ENCODE data around the gene TSEN54.
A peak's percentile ranks its signal among the peaks of the same experiment; 100 is the strongest.

The TSEN54 gene

DNA sequence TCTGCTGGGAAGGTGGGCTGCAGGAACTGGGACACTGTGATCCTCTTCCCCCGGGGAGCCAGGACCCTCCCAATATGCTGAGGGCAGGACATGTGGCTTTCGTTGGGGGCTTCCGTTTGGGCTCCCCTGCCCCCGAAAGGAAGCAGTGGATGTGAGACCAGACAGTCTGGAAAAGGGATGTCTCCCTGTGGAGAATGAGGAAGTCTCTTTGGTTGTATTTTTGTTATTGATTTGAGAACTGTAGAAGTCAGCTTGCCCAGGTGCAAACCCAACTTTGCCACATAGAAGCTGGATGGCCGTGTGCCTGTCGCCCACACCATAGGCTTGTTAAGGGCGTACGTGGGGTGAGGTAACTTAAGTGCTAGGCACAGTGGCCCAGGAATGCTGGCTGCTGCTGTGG lies 27.9 kb downstream of the TSEN54 start:
- DNase-seq (ENCODE audit: low spot score), result no peak

DNA sequence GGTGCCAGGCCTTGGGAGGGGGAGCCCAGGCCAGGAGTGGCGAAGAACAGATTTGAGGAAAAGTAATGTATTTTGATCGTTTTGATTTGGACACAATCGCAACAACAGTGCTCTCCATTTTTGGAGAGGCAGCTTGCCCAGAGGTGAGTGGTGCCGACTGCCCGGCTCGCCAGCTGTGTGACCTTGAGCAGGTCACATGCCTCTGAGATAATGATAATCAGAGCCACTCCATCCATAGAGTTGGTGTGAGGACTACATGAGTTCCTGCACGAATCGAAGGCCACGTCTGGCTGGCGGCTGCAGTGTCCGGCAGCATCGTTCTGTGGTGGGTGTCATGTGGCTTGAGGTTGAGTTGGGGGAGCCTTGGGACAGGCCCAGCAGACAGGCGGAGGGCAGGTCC lies 29.9 kb downstream of the TSEN54 start:
- no peak for DNase-seq (ENCODE audit: low spot score)

DNA sequence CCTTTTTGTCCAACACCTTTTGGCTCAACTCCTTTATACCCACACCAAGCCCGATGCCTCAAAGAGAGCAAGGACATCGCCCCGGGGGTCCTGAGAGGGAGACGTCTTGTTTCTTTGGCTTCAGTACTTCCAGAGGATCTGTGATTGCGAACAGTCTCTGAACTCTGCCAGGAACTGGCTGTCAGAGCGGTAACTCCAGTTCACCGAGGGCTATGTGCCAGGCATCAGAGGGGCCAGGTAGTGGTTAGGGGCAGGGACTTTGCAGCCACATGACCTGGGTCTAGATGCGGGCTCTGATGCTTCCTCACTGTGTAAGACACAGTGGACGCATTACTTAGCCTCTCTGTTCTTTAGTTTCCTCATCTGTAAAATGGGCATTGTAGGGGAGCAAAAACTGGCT lies 30.8 kb downstream of the TSEN54 start:
- DNase-seq (ENCODE audit: low spot score), result no peak

DNA sequence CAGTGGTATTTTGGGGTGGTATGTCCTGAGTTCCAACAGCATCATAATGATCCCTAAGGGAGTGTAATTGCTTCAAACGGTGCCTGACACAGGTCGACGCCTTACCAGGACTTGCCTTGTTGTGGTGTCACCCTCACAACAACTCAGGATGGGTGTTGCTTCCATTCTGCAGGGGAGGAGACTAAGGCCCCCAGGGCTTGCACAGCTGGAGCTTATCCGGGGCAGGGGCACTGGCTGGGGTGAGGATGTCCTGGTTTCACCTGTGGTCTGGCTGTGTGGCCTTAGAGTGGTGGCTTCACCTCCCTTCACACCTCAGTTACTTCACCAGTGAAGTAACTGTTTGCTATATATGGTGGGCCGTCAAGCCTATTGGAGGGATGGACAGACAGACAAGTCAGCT lies 32.5 kb downstream of the TSEN54 start:
- DNase-seq (ENCODE audit: low spot score), result no peak

DNA sequence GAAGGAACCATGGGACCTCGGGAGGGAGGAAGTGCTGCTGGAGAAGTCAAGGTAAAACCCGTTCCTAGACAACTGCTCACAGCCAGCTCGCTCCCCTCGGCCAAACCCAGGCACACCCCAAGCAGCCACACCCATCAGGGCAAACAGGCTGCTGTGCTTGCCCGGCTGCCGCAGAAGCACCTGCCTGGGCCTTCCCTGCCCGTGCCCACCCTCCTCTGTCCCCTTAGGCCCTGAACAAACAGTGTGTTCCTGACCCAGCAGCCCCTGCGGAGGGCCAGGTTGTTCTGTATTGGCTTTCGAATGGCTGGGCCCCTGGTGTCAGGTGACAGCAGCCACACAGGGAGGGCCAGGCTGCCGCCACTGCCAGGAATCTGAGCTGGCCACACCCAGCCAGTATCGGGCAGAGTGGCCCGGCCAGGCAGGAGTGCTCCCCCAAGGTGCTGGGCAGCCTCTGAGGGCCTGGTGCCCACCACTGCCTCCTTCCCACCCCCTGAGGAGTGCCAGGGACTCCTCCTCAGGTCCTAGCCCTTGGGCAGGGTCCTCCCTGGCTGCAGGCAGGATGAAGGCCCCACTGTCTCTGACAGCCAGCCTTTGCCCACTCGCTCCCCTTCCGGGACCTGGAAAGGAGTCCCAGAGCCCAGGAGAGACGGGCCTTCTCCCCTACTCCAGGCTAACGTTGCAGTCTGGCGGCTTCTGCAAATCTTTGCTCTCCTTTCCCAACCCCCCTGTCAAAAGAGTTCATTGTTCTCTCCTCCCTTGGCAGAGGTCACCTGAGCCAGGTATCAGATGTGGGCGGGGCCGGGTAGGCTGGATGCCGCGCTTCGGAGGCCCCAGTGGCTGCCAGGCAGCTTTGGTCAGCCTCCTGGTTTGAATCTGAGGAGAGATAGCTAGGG lies 33.2 kb downstream of the TSEN54 start:
- DNase-seq (ENCODE audit: low spot score), result peak; percentile 95

DNA sequence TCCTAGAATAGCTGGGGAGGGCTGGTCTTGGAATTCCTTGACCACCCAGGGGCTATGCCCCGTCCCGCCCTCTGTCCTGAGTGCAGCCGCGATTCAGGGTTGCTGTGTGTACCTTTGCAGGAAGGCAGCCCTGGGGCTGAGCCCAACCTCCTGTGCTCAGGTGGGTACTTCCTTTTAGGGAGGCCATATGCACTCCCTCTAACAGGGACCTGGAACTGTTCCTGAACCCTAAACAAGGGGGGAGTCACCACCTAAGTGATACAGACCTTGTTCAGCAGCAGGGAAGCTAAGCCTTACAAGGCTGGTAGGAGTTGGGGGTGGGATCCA lies 33.8 kb downstream of the TSEN54 start:
- no peak for DNase-seq (ENCODE audit: low spot score)

DNA sequence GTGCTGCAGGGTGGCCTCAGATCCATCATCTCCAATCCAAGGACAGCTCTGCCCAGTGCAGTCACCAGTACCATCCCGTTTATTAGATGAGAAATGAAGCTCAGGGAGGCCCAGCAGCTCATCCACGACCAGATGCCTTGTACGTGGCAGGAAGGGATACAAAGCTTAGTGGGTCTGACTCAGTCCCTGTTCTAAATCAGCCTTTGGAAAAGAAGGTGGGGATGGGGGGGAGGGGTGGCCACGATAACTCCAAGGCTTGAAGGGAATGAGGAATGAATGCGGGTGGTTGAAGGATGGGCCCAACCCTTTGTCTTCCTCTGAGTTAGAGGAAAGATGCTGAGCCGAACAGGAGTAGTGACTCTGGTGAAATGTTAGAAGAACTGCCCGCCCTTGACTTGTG lies 34.9 kb downstream of the TSEN54 start:
- no peak for DNase-seq (ENCODE audit: low spot score)

DNA sequence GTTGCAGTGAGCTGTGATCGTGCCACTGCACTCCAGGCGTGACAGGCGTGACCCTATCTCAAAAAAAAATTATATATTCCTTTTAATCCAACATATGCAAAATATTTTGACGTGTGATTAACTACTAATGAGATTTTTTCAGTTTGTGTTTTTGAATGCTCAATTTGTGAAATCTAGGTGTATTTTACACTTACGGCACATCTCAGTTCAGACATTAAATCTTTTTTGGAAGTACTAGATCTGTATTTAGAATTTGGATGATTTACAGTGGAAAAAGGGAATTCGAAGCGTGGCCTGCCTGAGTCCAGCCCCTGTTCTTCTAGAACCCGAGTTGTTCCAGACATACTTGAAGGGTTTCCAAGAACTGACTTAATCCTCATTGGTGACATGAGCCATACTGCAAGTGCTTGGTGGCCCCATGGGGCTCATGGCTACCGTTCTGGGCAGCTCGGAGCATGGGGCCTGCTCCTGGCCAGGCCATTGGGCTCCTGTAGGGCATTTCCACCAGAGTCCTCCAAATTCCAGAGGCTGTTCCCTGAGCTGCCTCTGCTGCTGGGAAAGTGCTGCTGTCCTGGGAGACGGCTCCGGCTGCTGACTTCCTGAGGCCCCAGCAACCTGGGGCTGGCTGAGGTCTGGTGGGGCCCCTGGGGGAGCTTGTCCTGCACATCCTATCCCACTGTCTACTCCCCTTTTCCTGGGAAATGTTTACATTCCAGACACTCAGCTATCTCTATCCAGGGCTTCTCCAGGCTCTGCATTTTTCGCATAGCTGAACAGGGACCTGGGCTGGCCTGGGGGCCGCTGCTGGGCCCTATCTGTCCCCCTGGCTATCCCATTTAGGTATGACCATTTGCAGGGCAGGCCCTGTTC lies 36.3 kb downstream of the TSEN54 start:
- DNase-seq (ENCODE audit: low spot score), result peak; percentile 61

DNA sequence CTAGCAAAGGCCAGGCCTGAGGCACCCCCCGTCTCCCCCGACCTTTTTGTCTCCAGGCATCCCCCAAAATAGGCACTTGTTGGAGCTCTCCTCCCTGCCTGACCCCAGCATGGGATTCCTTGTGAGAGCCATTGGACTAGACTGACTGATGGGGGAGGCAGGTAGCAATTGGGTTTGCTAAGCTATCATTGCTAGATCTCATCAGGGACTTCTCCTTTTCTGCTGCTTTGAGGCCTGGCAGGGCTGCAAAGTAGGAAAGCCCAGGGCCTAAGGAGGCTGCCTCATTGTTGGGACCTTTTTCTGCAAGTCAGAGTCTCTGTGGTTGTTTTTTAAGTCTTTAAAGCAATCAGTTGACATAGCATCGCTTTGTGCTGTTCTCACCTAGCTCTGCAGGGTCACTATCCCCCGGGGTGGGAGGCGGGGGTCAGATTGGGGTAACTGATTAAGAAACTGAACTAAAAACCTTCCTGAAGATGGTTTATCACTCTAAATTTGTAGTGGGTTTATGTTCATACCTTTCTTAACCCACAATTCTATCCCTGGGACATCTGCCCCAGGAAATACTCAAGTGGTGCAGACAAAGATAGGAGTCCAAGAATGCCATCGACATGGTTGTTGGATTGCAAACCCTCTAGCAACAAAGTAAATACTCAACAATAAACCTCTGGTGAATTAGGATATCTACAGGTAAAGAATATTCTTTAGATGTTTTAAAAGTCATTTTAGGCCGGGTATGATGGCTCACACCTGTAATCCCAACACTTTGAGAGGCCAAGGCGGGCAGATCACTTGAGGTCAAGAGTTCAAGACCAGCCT lies 37.2 kb downstream of the TSEN54 start:
- no peak for DNase-seq (ENCODE audit: low spot score)

DNA sequence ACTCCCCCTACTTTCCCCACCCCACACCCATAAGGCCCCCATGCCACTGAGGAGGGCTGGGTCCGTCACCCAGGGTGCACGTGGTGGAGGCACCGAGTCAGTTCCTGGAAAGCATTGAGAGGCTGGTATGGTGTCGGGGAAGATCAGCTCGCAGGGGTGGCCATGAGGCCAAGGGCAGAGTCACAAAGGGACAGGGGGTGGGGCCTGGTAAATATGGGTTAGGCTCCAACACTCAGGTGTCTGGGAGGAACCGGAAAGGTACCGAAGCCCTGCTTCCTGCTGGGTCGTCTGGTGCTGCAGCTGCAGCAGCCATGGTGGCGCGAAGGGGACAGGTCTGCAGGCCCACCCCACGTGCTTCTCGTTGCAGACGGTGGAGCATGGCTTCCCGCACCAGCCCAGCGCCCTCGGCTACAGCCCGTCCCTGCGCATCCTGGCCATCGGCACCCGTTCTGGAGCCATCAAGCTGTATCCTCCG lies 39.4 kb downstream of the TSEN54 start:
- no peak for DNase-seq (ENCODE audit: low spot score)

DNA sequence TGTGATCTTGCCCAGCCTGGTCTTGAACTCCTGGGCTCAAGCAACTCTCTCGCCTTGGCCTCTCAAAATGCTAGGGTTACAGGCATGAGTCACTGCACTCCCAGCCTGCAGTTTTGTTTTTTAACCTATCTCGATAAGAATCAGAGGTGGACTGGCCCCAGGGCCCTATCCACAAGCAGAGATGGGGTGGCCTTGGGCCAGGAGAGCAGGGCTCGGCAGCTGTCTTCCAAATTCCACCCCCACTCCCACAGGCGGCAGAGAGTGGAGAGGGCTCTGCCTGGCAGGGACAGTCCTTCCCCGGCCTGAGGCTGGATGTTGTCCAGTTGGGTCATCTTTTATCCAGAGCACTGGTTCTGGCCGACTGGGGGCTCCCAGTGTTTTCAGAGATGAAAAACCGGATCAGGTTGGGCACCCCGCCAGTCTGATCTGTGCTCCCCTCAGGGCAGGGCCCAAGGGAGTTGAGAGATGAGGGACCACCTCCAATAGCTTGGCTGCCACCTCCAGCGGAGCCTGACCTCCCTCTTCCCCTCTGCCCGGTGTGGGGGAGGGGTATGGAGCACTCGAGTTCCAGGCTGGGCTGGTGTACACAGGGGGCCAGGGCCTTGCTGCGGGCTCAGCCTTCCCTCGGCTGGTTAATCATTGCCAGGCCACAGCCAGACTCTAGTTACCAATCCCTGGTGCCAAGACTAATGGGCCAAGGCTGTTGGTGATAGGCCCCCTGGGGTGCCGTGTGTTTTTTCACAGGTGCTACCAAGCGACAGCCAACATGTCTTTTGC lies 40.9 kb downstream of the TSEN54 start:
- DNase-seq (ENCODE audit: low spot score), result peak; percentile 99

DNA sequence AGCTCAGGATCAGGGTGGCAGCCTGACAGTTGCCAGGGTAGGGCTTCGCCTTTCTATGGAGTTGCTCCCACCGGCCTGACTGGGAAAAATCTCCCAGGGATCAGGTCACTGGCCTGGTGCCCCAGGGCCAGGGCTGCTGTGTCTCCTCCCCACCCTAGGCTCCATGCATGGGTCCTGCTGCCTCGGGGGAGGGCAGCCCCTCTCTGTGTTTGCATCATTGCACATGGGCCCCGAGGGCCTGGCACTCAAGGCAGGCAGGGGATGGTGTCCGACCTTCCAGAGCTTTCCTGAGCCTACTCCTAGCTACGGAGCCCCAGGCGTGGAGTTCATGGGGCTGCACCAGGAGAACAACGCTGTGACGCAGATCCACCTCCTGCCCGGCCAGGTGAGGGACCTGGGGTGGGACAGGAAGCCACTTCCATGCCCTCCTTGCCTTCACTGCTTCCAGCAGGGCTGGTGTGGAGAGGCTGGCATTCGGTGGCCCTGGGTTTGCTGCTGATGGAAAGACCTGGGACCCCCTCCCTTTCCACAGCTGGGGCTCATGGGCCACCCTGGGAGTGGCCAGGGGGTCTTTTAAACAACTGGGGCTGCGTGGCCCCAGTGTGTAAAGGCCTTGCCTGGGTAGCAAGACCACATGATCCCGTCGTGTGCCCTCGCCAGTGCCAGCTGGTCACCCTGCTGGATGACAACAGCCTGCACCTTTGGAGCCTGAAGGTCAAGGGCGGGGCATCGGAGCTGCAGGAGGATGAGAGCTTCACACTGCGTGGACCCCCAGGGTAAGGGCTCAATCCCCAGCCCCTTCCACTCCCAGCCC lies 41.7 kb downstream of the TSEN54 start:
- no peak for DNase-seq (ENCODE audit: low spot score)

DNA sequence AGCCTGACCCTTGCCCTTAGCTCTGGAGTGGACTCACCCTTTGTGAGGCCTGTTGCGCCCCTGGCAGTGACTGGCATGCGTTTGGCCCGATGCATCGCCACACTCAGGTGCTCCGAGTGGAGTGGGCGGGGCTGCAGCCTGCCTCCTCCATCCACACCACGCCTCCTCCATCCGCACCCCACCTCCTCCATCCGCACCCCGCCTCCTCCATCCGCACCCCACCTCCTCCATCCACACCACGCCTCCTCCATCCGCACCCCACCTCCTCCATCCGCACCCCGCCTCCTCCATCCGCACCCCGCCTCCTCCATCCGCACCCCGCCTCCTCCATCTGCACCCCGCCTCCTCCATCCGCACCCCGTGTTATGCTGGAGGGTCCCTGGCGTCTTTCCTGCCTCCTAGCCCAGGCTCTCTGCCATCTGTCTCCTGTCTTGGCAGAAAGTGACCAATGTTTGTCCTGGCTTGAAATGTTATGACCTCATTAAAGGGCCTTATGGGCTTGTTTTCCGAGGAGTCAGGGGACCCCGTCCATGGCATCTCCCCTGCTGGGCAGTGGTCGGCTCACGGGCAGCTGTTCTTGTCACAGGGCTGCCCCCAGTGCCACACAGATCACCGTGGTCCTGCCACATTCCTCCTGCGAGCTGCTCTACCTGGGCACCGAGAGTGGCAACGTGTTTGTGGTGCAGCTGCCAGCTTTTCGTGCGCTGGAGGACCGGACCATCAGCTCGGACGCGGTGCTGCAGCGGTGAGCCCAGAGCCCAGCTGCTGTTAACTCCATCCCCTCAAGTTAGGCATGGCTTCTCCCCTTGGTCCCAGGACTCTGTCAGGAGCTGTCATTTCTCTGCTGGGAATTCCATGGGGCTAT lies 42.6 kb downstream of the TSEN54 start:
- DNase-seq (ENCODE audit: low spot score), result no peak

DNA sequence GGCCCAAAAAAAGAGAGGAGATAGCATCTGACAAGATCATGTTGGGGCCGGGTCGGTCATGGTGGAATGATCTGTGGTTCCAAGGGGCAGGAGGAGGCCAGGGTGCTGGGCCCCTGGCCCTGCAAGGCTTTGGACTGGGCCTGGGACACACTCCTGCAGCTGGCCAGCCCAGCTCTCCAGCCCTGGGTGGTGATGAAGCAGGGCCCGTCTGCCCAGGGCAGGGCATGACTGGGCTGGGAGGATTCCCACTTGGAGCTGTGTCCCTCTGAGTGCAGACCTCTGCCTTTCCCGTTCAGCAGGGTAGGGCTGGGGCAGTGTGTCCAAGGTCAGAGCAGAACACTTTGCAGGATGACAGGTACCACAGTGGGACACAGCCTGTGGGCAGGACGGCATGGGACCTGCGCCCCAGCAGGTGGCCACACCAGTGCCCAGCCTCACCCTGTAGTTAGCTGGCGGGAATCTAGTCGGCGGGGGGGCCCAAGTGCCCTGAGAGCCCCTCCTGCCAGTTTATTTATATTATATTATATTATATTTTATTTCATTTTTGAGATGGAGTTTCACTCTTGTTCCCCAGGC lies 43.7 kb downstream of the TSEN54 start:
- no peak for DNase-seq (ENCODE audit: low spot score)

DNA sequence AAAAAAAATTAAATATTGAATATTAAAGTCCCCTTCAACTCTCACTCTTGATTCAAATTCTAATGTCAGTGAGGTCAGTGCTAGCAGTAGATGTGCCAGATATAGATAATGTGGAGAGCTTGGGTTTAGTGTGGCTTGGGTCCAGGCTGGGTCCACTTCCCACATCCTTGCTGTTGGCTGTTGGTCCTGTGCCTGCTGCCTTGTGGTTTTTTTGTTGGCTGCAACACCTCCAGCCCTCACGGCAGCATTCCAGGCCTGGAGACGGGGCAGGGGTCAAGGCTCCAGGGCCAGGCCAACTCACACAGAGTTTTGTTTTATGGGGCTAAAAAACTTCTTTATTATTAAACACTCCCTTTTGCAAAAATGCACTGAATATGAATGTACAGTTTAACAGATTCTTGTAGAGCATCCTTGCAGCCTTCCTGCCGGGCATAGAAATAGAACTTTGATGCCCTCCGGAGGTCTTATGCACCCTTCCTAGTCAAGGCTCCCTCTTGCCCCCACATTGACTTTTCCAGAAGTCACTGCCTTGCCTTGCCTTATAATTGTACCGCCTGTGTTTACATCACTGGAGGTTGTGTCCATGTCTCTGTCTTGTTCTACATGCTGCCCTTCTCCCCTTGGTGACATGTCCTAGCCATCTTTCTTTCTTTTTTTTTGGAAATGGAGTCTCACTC lies 45.7 kb downstream of the TSEN54 start:
- no peak for DNase-seq (ENCODE audit: low spot score)

DNA sequence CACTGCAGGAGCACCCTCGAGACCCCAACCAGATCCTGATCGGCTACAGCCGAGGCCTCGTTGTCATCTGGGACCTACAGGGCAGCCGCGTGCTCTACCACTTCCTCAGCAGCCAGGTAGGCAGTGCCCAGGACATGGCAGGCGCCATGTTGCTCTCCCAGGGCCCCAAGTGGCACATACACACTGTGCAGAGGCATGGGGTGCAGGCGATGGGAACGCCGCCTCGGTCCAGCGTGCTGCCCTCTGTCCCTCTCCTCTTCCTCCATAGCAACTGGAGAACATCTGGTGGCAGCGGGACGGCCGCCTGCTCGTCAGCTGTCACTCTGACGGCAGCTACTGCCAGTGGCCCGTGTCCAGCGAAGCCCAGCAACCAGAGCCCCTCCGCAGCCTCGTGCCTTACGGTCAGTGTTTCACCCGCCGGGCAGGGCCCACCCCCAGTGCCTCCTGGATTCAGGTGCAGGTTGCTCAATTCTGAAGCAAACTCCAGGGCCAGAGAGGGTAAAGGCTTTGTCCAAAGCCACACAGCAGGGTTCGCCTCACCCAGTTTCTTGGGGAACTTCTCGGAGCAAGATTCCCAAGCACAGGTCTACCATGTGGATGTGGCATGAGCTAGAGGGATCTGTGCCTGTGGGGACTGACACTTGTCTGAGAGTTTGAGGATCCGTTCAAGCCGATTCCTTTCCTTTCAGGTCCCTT lies 46.9 kb downstream of the TSEN54 start:
- DNase-seq (ENCODE audit: low spot score), result no peak

DNA sequence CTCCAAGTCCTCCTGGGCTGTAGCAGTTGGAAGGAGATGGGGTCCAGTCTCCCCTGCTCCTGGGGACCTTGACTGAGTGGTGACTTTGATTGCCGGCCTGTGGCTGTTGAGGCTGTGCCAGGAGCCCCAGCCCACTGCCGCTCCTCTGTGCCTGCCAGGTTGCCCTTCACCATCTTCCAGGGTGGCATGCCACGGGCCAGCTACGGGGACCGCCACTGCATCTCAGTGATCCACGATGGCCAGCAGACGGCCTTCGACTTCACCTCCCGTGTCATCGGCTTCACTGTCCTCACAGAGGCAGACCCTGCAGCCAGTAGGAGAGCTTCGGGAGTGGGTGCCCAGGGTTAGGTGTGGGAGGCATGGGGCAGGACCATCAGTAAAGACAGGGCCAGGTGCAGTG lies 47.9 kb downstream of the TSEN54 start:
- no peak for DNase-seq (ENCODE audit: low spot score)

DNA sequence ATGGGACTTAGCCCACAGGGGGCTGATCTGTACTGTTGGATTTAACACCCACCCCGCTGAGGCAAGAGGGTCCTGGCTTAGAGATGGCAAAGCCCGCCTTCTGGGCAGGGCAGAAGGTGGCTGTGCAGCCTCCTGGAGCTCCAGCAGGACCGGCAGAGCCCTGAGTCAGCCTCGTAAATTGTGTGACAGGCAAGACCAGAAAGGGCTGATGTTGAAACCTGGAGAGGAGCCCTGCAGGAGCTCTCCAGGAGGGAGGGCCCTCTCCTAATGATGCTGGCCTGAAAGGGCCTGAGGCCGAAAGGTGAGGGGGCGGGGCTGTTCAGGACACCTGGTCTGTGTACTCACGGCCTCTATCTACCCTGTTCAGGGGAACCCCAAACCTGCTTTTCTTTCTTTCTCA lies 48.7 kb downstream of the TSEN54 start:
- no peak for DNase-seq (ENCODE audit: low spot score)

Data from HuH-7 (cell line).